Measurements from ENCODE around the gene LUC7L2.

The LUC7L2 gene

DNA sequence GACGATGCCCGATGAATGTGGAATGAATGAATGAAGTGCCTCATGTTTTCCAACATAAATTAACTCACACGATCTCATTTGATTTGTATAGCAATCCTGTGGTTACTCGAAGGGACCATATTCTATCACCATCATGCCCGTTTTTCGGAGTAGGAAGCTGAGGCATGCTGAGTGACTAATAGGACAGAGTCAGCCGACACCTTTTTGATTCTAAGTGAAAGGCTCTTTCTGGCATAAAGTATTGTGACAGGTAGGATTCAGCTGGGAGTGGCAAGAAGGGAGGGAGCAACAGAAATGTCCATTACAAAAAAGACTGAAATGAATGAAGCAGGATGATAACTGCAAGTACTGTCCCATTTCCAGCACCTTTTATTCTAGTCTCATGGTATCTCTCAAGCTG, 68.1 kb downstream of the LUC7L2 start:
- no peak for TF ChIP-seq TAF1 (IDR thresholded peaks at IDR 0.05; ENCODE audit: borderline replicate concordance, insufficient read depth, low read length)

DNA sequence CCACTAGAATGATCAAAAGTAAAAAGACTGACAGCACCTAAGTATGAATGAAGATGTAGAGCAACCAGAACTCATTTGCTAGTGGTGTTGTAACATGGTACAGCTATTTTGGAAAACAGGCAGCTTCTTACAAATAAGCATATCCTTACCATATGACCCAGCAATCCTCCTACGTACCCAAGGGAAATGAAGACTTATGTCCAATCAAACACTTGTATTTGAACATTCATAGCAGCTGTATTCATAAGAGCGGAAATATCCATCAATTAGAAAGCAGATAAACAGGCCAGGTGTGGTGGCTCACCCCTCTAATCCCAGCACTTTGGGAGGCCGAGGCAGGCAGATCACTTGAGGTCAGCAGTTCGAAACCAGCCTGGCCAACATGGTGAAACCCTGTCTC, 70.7 kb downstream of the LUC7L2 start:
- TF ChIP-seq POLR2AphosphoS5 (IDR thresholded peaks at IDR 0.05; ENCODE audit: low read depth, low read length) (no peak), SIN3A (IDR thresholded peaks at IDR 0.05; ENCODE audit: borderline replicate concordance, insufficient read depth, low read length) (no peak), TAF1 (IDR thresholded peaks at IDR 0.05; ENCODE audit: borderline replicate concordance, insufficient read depth, low read length) (no peak), FOXP2 (optimal IDR thresholded peaks at IDR 0.05; ENCODE audit: borderline replicate concordance, extremely low read depth, extremely low read length, insufficient read depth) (no peak)
- TF ChIP-seq, protein P1, sequence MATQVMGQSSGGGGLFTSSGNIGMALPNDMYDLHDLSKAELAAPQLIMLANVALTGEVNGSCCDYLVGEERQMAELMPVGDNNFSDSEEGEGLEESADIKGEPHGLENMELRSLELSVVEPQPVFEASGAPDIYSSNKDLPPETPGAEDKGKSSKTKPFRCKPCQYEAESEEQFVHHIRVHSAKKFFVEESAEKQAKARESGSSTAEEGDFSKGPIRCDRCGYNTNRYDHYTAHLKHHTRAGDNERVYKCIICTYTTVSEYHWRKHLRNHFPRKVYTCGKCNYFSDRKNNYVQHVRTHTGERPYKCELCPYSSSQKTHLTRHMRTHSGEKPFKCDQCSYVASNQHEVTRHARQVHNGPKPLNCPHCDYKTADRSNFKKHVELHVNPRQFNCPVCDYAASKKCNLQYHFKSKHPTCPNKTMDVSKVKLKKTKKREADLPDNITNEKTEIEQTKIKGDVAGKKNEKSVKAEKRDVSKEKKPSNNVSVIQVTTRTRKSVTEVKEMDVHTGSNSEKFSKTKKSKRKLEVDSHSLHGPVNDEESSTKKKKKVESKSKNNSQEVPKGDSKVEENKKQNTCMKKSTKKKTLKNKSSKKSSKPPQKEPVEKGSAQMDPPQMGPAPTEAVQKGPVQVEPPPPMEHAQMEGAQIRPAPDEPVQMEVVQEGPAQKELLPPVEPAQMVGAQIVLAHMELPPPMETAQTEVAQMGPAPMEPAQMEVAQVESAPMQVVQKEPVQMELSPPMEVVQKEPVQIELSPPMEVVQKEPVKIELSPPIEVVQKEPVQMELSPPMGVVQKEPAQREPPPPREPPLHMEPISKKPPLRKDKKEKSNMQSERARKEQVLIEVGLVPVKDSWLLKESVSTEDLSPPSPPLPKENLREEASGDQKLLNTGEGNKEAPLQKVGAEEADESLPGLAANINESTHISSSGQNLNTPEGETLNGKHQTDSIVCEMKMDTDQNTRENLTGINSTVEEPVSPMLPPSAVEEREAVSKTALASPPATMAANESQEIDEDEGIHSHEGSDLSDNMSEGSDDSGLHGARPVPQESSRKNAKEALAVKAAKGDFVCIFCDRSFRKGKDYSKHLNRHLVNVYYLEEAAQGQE (IDR thresholded peaks at IDR 0.05; ENCODE audit: insufficient read depth in 1 of 2, low read depth in 2 of 2, low read length in 2 of 2), result no peak

DNA sequence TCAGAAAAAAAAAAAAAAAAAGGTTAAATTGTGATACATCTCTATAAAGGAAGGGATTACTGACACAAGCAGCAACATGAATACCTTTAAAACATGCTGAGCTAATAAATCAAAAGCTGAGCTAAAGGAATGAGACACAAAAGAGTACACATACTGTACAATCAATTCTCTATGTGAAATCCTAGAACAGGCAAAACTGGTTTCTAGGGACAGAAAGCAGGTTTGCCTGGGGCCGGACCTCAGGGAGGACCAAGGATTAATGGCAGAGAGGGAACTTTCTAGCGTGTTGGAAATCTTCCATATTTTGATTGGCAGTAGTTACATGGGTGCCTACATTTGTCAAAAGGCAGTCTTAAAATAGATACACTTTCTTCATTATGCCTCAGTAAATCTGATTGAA, 71.3 kb downstream of the LUC7L2 start:
- no peak for TF ChIP-seq TAF1 (IDR thresholded peaks at IDR 0.05; ENCODE audit: borderline replicate concordance, insufficient read depth, low read length)
- no peak for TF ChIP-seq POLR2AphosphoS5 (IDR thresholded peaks at IDR 0.05; ENCODE audit: low read depth, low read length)
- TF ChIP-seq SIN3A (IDR thresholded peaks at IDR 0.05; ENCODE audit: borderline replicate concordance, insufficient read depth, low read length), result no peak
- TF ChIP-seq FOXP2 (optimal IDR thresholded peaks at IDR 0.05; ENCODE audit: borderline replicate concordance, extremely low read depth, extremely low read length, insufficient read depth), result no peak
- TF ChIP-seq, protein P1 (IDR thresholded peaks at IDR 0.05; ENCODE audit: insufficient read depth in 1 of 2, low read depth in 2 of 2, low read length in 2 of 2), result no peak

DNA sequence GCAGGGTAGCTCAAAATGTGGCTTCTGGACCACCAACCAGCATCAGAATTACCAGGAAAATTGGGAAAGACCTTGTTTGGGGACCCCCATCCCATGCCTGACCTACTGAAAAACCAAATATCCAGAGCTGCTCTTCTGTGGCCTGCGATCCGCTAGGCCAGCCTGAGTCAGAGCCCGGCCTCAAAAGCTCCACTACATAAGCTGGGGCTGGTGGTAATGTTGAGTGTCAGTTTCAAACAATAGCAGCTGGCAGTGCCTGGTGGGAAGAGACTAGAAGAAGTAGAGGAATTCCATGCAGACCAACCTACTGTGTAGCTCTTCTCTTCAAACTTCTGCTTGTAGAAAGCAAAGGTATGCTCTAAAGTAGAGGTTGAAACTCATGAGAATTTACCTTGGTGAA, 71.8 kb downstream of the LUC7L2 start:
- TF ChIP-seq FOXP2 (optimal IDR thresholded peaks at IDR 0.05; ENCODE audit: borderline replicate concordance, extremely low read depth, extremely low read length, insufficient read depth) (no peak), POLR2AphosphoS5 (IDR thresholded peaks at IDR 0.05; ENCODE audit: low read depth, low read length) (no peak), TAF1 (IDR thresholded peaks at IDR 0.05; ENCODE audit: borderline replicate concordance, insufficient read depth, low read length) (no peak), SIN3A (IDR thresholded peaks at IDR 0.05; ENCODE audit: borderline replicate concordance, insufficient read depth, low read length) (no peak)
- TF ChIP-seq, protein P1 (IDR thresholded peaks at IDR 0.05; ENCODE audit: insufficient read depth in 1 of 2, low read depth in 2 of 2, low read length in 2 of 2), result no peak

DNA sequence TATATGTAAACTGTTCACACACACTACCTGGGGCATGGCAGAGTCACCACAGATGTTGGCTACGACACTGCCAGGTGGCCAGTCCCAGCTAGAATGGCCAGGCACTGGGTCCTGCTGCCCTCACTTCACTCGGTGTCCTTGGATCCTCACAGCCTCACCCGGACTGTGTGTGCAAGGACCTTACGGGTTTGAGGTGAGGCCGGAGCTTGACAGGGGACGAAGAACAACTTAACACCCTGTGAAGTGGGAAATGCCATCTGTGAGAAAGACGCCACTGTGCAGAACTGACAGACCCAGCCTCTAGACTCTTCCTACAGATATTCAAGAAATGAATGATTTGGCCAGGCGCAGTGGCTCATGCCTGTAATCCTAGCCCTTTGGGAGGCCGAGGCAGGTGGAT, 77.1 kb downstream of the LUC7L2 start:
- TF ChIP-seq TAF1 (IDR thresholded peaks at IDR 0.05; ENCODE audit: borderline replicate concordance, insufficient read depth, low read length) (no peak), POLR2AphosphoS5 (IDR thresholded peaks at IDR 0.05; ENCODE audit: low read depth, low read length) (no peak), FOXP2 (optimal IDR thresholded peaks at IDR 0.05; ENCODE audit: borderline replicate concordance, extremely low read depth, extremely low read length, insufficient read depth) (no peak), SIN3A (IDR thresholded peaks at IDR 0.05; ENCODE audit: borderline replicate concordance, insufficient read depth, low read length) (no peak)
- TF ChIP-seq, protein P1 (IDR thresholded peaks at IDR 0.05; ENCODE audit: insufficient read depth in 1 of 2, low read depth in 2 of 2, low read length in 2 of 2), result no peak
